Transverse colon (tissue), 4 donors: ENCODE data around the gene AIFM1.

Source experiments
- POLR2A ChIP-seq: fragments of 450-650 bp; IDR thresholded peaks from one replicate; pipeline ENCODE4 v1.6.1; 2016; ENCODE audit warnings: antibody characterized with exemption, mild to moderate bottlenecking, moderate library complexity
- POLR2AphosphoS5 ChIP-seq, 3 donors: sonication (generic); formaldehyde crosslinking; IDR thresholded peaks; one replicate each; pipeline ENCODE4 v1.6.1; 2016; ENCODE audit warnings: antibody characterized with exemption in 3 of 3
- TF ChIP-seq, protein P1 (sequence below), 5 experiments: fragments of 200-600 bp in 3 of 5; fragments of 450-650 bp in 2 of 5; sonication (generic) in 3 of 5; IDR thresholded peaks; 1 replicate in 2 of 5; 2 replicates in 3 of 5; pipeline ENCODE4 v1.5.1; 2016 to 2017; ENCODE audit warnings: antibody characterized with exemption in 5 of 5, inconsistent platforms in 3 of 5, mild to moderate bottlenecking in 2 of 5, moderate library complexity in 1 of 5

- TF ChIP-seq, protein P1, sequence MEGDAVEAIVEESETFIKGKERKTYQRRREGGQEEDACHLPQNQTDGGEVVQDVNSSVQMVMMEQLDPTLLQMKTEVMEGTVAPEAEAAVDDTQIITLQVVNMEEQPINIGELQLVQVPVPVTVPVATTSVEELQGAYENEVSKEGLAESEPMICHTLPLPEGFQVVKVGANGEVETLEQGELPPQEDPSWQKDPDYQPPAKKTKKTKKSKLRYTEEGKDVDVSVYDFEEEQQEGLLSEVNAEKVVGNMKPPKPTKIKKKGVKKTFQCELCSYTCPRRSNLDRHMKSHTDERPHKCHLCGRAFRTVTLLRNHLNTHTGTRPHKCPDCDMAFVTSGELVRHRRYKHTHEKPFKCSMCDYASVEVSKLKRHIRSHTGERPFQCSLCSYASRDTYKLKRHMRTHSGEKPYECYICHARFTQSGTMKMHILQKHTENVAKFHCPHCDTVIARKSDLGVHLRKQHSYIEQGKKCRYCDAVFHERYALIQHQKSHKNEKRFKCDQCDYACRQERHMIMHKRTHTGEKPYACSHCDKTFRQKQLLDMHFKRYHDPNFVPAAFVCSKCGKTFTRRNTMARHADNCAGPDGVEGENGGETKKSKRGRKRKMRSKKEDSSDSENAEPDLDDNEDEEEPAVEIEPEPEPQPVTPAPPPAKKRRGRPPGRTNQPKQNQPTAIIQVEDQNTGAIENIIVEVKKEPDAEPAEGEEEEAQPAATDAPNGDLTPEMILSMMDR (IDR thresholded peaks at IDR 0.05): no peak
- TF ChIP-seq POLR2A (no peak), POLR2AphosphoS5 (IDR thresholded peaks at IDR 0.05) (peak in 1 of 3 donors; percentile 19)
Measured at GRCh38 chrX:130125091-130125874, 40.4 kb downstream of the AIFM1 start.
